Smooth muscle cell (in vitro differentiated cells): Measurements from ENCODE around the gene ALDH4A1. TPM values are rescaled to one million over a fixed set of nuclear protein-coding genes. Genes with fewer than 3 reads are reported as not detected.

Source experiments
- DNase-seq: peaks from one replicate; lab custom pipeline; 2025; ENCODE audit not compliant: unreplicated experiment; lab: John Stamatoyannopoulos, UW
- H2AFZ ChIP-seq: fragments of 200-600 bp; sonication (generic); 2 replicates; pipeline ENCODE4 v1.6.0; 2016; ENCODE audit warnings: antibody characterized with exemption, low read depth, mild to moderate bottlenecking
- H3F3A ChIP-seq: fragments of 200-600 bp; sonication (generic); 2 replicates; pipeline ENCODE4 v1.6.0; 2017; ENCODE audit warnings: antibody characterized with exemption, low read depth
- H3K27ac ChIP-seq: fragments of 200-600 bp; sonication (generic); 2 replicates; pipeline ENCODE4 v1.5.1; 2016; ENCODE audit warnings: low read depth, mild to moderate bottlenecking
- H3K27me3 ChIP-seq: fragments of 200-600 bp; sonication (generic); 2 replicates; pipeline ENCODE4 v1.6.1; 2016; ENCODE audit warnings: low read depth, mild to moderate bottlenecking
- H3K36me3 ChIP-seq: fragments of 200-600 bp; sonication (generic); 2 replicates; pipeline ENCODE4 v1.5.1; 2016; ENCODE audit warnings: low read depth
- H3K4me1 ChIP-seq: fragments of 200-600 bp; sonication (generic); 2 replicates; pipeline ENCODE4 v1.5.1; 2016; ENCODE audit warnings: low read depth
- H3K4me2 ChIP-seq: fragments of 200-600 bp; sonication (generic); 2 replicates; pipeline ENCODE4 v1.6.0; 2016; ENCODE audit warnings: mild to moderate bottlenecking
- H3K4me3 ChIP-seq: fragments of 200-600 bp; sonication (generic); 2 replicates; pipeline ENCODE4 v1.5.1; 2016; ENCODE audit warnings: mild to moderate bottlenecking
- H3K79me2 ChIP-seq: fragments of 200-600 bp; sonication (generic); 2 replicates; pipeline ENCODE4 v1.6.0; 2016; ENCODE audit warnings: low read depth, mild to moderate bottlenecking
- H3K9ac ChIP-seq: fragments of 200-600 bp; sonication (generic); 2 replicates; pipeline ENCODE4 v1.6.0; 2016; ENCODE audit warnings: low read depth
- H3K9me3 ChIP-seq: fragments of 200-600 bp; sonication (generic); replicated peaks from 2 replicates; pipeline ENCODE4 v1.5.1; 2016; ENCODE audit warnings: low read depth
- H4K20me1 ChIP-seq: fragments of 200-600 bp; sonication (generic); 2 replicates; pipeline ENCODE4 v1.6.0; 2016; ENCODE audit warnings: low read depth
- WGBS: methylation state at CpG from one replicate; pipeline ENCODE4 v1.1.7; 2016; ENCODE audit warnings: low lambda C conversion rate; 5-methylcytosine and 5-hydroxymethylcytosine counted together
- polyA plus RNA-seq: library from polyadenylated mRNA; unstranded; fragments of >200 nt; fragmentation: Nextera tagmentation; extraction: Ambion mirVana; gene quantifications from 2 replicates; pipeline ENCODE4 v1.2.1, GENCODE V29; 2016
- total RNA-seq: library from RNA; depleted of rRNA; stranded (reverse); fragments of >200 nt; gene quantifications from 2 replicates; pipeline ENCODE4 v1.2.3, GENCODE V29; 2014
- TF ChIP-seq, protein P1 (sequence below): fragments of 200-600 bp; sonication (generic); IDR thresholded peaks from 2 replicates; pipeline ENCODE4 v1.5.1; 2017; ENCODE audit warnings: borderline replicate concordance, mild to moderate bottlenecking, antibody characterized with exemption; ENCODE audit not compliant: insufficient read depth, poor library complexity, severe bottlenecking

ALDH4A1 gene
- total and polyA plus RNA-seq, 2 experiments from 2014 or later = 4.8 to 7.2 TPM

DNA sequence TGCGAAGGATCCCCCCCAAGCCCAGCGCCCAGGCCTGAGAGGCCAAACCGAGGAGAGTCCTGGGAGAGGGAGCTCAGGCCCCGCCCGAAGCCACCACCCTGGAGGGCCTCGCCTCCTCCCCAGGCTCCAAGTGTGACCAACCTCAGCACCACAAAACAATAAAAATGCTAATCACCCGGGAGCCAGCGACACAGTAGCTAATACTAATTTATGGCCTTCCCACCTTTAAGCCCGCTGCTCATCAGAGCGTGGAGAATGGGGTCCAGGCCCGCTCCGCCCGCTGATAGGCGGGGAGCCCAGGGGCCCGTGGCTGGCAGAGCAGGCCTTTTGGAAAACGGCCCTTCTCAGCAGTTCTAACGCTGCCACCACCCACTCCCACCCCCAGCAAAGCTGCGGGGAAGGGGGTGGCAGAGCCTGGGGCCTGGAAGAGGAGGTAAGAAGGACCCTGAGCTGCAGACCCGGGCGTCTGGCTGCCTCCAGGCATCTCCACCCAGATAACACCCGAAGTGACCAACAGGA lies 22.5 kb downstream of the ALDH4A1 start:
- H4K20me1 ChIP-seq = no peaks in the 10 kb centered on the region
- no peak overlapping the region for H3K9ac ChIP-seq
- 69% methylated on average over 19 of the region's 21 CpGs for WGBS
- H3K79me2 ChIP-seq = no peaks in the 10 kb centered on the region
- H3F3A ChIP-seq = no peaks in the 10 kb centered on the region
- no peak overlapping the region for H3K27ac ChIP-seq
- no peak for DNase-seq
- H3K27me3 ChIP-seq = no peaks in the 10 kb centered on the region
- no peak overlapping the region for H2AFZ ChIP-seq
- H3K9me3 ChIP-seq = no peaks in the 10 kb centered on the region
- H3K36me3 ChIP-seq = no peaks in the 10 kb centered on the region
- no peaks in the 10 kb centered on the region for H3K4me1 ChIP-seq
- H3K4me2 ChIP-seq = no peak overlapping the region
- no peak overlapping the region for H3K4me3 ChIP-seq
- TF ChIP-seq, protein P1, sequence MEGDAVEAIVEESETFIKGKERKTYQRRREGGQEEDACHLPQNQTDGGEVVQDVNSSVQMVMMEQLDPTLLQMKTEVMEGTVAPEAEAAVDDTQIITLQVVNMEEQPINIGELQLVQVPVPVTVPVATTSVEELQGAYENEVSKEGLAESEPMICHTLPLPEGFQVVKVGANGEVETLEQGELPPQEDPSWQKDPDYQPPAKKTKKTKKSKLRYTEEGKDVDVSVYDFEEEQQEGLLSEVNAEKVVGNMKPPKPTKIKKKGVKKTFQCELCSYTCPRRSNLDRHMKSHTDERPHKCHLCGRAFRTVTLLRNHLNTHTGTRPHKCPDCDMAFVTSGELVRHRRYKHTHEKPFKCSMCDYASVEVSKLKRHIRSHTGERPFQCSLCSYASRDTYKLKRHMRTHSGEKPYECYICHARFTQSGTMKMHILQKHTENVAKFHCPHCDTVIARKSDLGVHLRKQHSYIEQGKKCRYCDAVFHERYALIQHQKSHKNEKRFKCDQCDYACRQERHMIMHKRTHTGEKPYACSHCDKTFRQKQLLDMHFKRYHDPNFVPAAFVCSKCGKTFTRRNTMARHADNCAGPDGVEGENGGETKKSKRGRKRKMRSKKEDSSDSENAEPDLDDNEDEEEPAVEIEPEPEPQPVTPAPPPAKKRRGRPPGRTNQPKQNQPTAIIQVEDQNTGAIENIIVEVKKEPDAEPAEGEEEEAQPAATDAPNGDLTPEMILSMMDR = no peak

DNA sequence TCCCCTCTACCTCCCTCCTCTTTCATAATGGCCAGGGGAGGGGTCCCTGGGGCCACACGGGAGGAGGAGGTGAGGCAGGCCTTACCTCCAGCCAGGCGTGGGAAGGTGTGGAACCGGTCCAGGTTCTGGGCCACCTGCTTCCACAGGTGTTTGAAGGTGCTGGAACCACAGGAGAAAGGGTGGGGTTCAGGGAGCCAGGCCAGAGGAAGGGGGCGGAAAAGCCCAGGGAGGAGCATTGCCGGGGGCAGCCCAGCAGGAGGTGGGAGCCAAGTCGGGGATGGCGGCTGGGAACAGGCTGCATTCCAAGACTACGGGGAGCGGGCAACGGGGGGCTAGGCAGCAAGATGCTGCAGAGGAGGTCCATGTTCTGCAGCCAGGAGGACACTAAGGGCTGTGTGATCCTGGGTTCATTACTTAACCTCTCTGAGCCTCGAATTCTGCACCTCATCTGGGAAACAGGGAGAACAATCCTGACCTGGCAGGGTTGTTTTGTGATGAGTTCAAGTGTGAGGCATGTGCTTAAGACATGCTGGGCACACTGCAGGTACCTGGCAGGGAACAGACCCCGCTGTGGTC lies 23.1 kb downstream of the ALDH4A1 start:
- 87% methylated on average over 12 of the region's 12 CpGs for WGBS
- TF ChIP-seq, protein P1 = no peak
- no peak overlapping the region for H2AFZ ChIP-seq

DNA sequence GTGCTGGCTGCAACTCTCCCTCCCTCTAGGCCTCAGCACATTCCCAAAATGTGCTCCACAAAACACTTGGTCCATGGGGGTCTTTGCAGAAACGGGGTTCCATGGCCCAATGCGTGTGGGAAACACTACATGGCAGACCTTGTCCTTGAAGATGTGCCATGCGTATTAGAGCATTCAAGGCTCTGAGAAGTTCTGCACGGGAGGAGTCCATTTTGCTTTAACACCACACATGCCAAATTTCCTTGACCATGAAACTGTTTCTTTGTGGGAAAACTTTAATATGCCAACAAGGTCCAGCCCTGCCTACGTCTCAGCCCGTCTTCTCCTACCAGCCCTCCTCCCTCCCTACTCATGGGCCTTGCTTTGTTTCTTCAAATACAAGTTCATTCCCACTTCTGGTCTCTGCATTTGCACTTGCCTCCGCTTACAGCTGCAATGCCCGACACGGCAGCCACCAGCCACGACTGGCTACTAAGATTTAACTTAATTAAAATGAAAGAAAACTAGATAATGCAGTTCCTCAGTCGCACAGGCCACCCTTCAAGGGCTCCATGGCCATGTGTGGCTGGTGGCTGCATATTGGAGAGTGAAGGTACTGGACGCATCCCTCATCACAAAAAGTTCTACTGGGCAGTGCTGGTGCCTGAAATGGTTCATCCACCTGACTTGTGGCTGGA lies 23.7 kb downstream of the ALDH4A1 start:
- no peak overlapping the region for H3K9ac ChIP-seq
- no peaks in the 10 kb centered on the region for H3F3A ChIP-seq
- no peak overlapping the region for H2AFZ ChIP-seq
- no peaks in the 10 kb centered on the region for H3K36me3 ChIP-seq
- H3K27ac ChIP-seq = no peak overlapping the region
- DNase-seq = no peak
- H3K9me3 ChIP-seq = no peaks in the 10 kb centered on the region
- TF ChIP-seq, protein P1 = no peak
- WGBS = 87% methylated on average over 12 of the region's 12 CpGs
- no peaks in the 10 kb centered on the region for H4K20me1 ChIP-seq
- no peak overlapping the region for H3K4me3 ChIP-seq
- H3K27me3 ChIP-seq = no peaks in the 10 kb centered on the region
- H3K79me2 ChIP-seq = no peaks in the 10 kb centered on the region
- H3K4me2 ChIP-seq = no peak overlapping the region
- H3K4me1 ChIP-seq = no peaks in the 10 kb centered on the region

More for the DNA sequence above, 23.1 kb downstream of the ALDH4A1 start:
- no peaks in the 10 kb centered on the region for H3K4me1 ChIP-seq
- no peak overlapping the region for H3K27ac ChIP-seq
- no peak overlapping the region for H3K9ac ChIP-seq
- no peaks in the 10 kb centered on the region for H3K27me3 ChIP-seq
- H3K4me2 ChIP-seq = no peak overlapping the region
- no peaks in the 10 kb centered on the region for H3F3A ChIP-seq
- H4K20me1 ChIP-seq = no peaks in the 10 kb centered on the region
- H3K9me3 ChIP-seq = no peaks in the 10 kb centered on the region
- H3K79me2 ChIP-seq = no peaks in the 10 kb centered on the region
- H3K36me3 ChIP-seq = no peaks in the 10 kb centered on the region
- no peak for DNase-seq
- no peak overlapping the region for H3K4me3 ChIP-seq
